Tongue (tissue), 2 donors: Measurements from ENCODE around the gene PPP1R12B. TPM values are rescaled to one million over a fixed set of nuclear protein-coding genes. Genes with fewer than 3 reads are reported as not detected.
"Not testable (repeated sequence)": the region's sequence is repeated elsewhere in the genome, so short reads cannot be mapped to it uniquely, and the experiment has no call there.

Source experiments
- DNase-seq: peaks from one replicate; pipeline ENCODE4 v3.0.0-alpha.2; 2015
- total RNA-seq: library from RNA; depleted of rRNA; stranded (reverse); fragments of >200 nt; gene quantifications from one replicate; pipeline ENCODE4 v1.2.3, GENCODE V29; 2014

The PPP1R12B gene
- total RNA-seq, 1 donor from 2014 or later = 203 TPM

- no peak for DNase-seq
Observed at GRCh38 chr1:202405928-202406327, 57.4 kb downstream of the PPP1R12B start.

GRCh38 chr1:202406896-202407295 is 58.4 kb downstream of the PPP1R12B start:
- not testable (repeated sequence) for DNase-seq

- peak; percentile 58 for DNase-seq
Observed at GRCh38 chr1:202407378-202407777, 58.9 kb downstream of the PPP1R12B start.

- DNase-seq = peak; percentile 32
Observed at GRCh38 chr1:202410251-202410650, 61.8 kb downstream of the PPP1R12B start.

- DNase-seq = peak; percentile 62
Observed at GRCh38 chr1:202410854-202411357, 62.4 kb downstream of the PPP1R12B start.

GRCh38 chr1:202411422-202411821 is 62.9 kb downstream of the PPP1R12B start:
- DNase-seq = peak; percentile 29

- not testable (repeated sequence) for DNase-seq
Observed at GRCh38 chr1:202412421-202412820, 63.9 kb downstream of the PPP1R12B start.

GRCh38 chr1:202416641-202417040 is 68.1 kb downstream of the PPP1R12B start:
- DNase-seq = no peak

GRCh38 chr1:202417141-202417540 is 68.6 kb downstream of the PPP1R12B start:
- DNase-seq = not testable (repeated sequence)

- DNase-seq = not testable (repeated sequence)
Observed at GRCh38 chr1:202417762-202418201, 69.3 kb downstream of the PPP1R12B start.

- not testable (repeated sequence) for DNase-seq
Observed at GRCh38 chr1:202419731-202420130, 71.2 kb downstream of the PPP1R12B start.

GRCh38 chr1:202420422-202421094 is 72.1 kb downstream of the PPP1R12B start:
- not testable (repeated sequence) for DNase-seq

- not testable (repeated sequence) for DNase-seq
Observed at GRCh38 chr1:202422709-202423108, 74.2 kb downstream of the PPP1R12B start.

- DNase-seq = not testable (repeated sequence)
Observed at GRCh38 chr1:202424260-202424659, 75.8 kb downstream of the PPP1R12B start.

GRCh38 chr1:202430111-202430510 is 81.6 kb downstream of the PPP1R12B start:
- not testable (repeated sequence) for DNase-seq

GRCh38 chr1:202432338-202432737 is 83.8 kb downstream of the PPP1R12B start:
- peak; percentile 11 for DNase-seq

- DNase-seq = no peak
Observed at GRCh38 chr1:202433155-202434043, 84.9 kb downstream of the PPP1R12B start.

- DNase-seq = no peak
Observed at GRCh38 chr1:202434059-202434458, 85.6 kb downstream of the PPP1R12B start.

GRCh38 chr1:202438393-202439174 is 90.1 kb downstream of the PPP1R12B start:
- DNase-seq = no peak

- DNase-seq = no peak
Observed at GRCh38 chr1:202439308-202439707, 90.8 kb downstream of the PPP1R12B start.

GRCh38 chr1:202448140-202448539 is 99.6 kb downstream of the PPP1R12B start:
- not testable (repeated sequence) for DNase-seq

- not testable (repeated sequence) for DNase-seq
Observed at GRCh38 chr1:202451641-202452040, 103.1 kb downstream of the PPP1R12B start.
